ENCODE data around the gene RAB17. TPM values are rescaled to one million over a fixed set of nuclear protein-coding genes. Genes with fewer than 3 reads are reported as not detected.

RAB17 gene
- total RNA-seq, 6 experiments from 2014 or later = 0.13 to 0.36 (median 0.25) TPM; not detected in 2

GRCh38 chr2:237536617-237537016 lies 53.9 kb downstream of the RAB17 start:
- H3K36me3 Mint-ChIP-seq (ENCODE audit: low read depth) = peaks cover 27% of the 10 kb centered on the region
- H3K4me1 Mint-ChIP-seq (ENCODE audit: low read depth) = peaks cover 43% of the 10 kb centered on the region
- H3K27me3 Mint-ChIP-seq (ENCODE audit: insufficient read depth) = peaks cover 6% of the 10 kb centered on the region; the same call in 1 of the 2 replicates
- no peaks in the 10 kb centered on the region for H3K9me3 Mint-ChIP-seq
- H3K4me3 Mint-ChIP-seq = no peak overlapping the region
- no peak overlapping the region for H3K27ac Mint-ChIP-seq
- DNase-seq = no peak
- TF ChIP-seq, protein P1, sequence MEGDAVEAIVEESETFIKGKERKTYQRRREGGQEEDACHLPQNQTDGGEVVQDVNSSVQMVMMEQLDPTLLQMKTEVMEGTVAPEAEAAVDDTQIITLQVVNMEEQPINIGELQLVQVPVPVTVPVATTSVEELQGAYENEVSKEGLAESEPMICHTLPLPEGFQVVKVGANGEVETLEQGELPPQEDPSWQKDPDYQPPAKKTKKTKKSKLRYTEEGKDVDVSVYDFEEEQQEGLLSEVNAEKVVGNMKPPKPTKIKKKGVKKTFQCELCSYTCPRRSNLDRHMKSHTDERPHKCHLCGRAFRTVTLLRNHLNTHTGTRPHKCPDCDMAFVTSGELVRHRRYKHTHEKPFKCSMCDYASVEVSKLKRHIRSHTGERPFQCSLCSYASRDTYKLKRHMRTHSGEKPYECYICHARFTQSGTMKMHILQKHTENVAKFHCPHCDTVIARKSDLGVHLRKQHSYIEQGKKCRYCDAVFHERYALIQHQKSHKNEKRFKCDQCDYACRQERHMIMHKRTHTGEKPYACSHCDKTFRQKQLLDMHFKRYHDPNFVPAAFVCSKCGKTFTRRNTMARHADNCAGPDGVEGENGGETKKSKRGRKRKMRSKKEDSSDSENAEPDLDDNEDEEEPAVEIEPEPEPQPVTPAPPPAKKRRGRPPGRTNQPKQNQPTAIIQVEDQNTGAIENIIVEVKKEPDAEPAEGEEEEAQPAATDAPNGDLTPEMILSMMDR (IDR thresholded peaks at IDR 0.05) = no peak

DNA sequence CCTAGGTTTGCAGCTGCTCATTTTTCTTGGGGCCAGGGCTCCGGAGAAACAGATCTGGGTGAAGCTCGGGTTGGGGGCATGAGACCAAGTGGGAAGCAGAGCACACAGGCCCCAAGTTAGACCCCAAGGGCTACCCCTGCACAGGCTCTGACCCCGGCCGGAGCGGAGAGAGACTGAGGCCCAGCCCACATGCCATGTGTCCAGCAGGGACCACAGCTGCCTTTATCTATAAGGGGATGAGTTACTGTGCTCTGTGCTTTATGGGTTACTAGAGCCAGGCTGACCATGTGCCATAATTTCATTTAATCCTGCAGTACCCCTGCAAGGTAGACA lies 54.5 kb downstream of the RAB17 start:
- peaks cover 38% of the 10 kb centered on the region for H3K4me1 Mint-ChIP-seq (ENCODE audit: low read depth)
- TF ChIP-seq, protein P1 (IDR thresholded peaks at IDR 0.05) = no peak
- DNase-seq = no peak
- H3K4me3 Mint-ChIP-seq = no peak overlapping the region
- no peak overlapping the region for H3K27ac Mint-ChIP-seq
- no peaks in the 10 kb centered on the region for H3K9me3 Mint-ChIP-seq
- H3K27me3 Mint-ChIP-seq (ENCODE audit: insufficient read depth) = 0 out of 2 replicates have a peak, but pooled peaks cover 6% of the 10 kb centered on the region
- peaks cover 25% of the 10 kb centered on the region for H3K36me3 Mint-ChIP-seq (ENCODE audit: low read depth)

DNA sequence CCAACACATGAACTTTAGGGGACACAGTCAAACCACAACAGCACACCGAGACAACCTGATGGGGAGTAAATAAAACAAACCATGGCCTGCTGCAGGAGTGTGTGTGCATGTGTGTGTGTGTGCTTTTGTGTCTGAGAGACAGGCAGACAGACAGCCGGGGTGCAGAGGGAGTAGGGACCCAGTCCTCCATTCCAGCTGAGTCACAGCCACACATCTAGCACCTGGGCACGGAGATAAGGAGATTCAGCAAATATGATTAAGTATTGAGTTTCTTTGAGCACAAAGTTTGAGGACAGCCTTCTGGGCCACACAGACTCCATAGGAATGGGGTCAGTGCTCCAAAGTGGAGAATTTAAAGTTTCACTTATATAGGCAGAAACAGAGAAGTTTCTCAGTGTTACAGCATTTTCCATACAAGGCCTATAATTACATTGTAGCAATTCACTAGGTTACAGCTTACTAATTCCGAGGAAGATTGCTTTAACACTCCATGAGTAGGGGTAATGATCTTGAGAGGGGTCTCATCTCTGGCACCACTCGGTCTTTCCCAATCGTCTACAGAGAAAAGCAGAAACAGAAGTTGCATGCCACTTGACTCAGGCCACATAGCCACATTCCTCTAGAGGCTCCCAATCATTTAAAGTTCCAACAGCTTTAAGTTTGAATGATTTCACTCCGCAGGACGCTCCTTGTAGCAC lies 55.0 kb downstream of the RAB17 start:
- no peak overlapping the region for H3K4me3 Mint-ChIP-seq
- TF ChIP-seq, protein P1 (IDR thresholded peaks at IDR 0.05) = no peak
- H3K9me3 Mint-ChIP-seq = no peaks in the 10 kb centered on the region
- DNase-seq = no peak
- no peak overlapping the region for H3K27ac Mint-ChIP-seq
- H3K27me3 Mint-ChIP-seq (ENCODE audit: insufficient read depth) = 0 out of 2 replicates have a peak, but pooled peaks cover 6% of the 10 kb centered on the region
- peaks cover 33% of the 10 kb centered on the region for H3K4me1 Mint-ChIP-seq (ENCODE audit: low read depth)
- H3K36me3 Mint-ChIP-seq (ENCODE audit: low read depth) = peaks cover 25% of the 10 kb centered on the region

GRCh38 chr2:237534380-237534779 lies 56.2 kb downstream of the RAB17 start:
- Mint-ChIP-seq H3K27me3 (ENCODE audit: insufficient read depth) (no peaks in the 10 kb centered on the region; the same call in 1 of the 2 replicates), H3K36me3 (ENCODE audit: low read depth) (peaks cover 26% of the 10 kb centered on the region), H3K27ac (no peak overlapping the region), H3K4me3 (no peak overlapping the region), H3K9me3 (no peaks in the 10 kb centered on the region), H3K4me1 (ENCODE audit: low read depth) (peaks cover 23% of the 10 kb centered on the region)
- TF ChIP-seq, protein P1 (IDR thresholded peaks at IDR 0.05) = no peak
- DNase-seq = no peak

- no peak overlapping the region for H3K4me3 Mint-ChIP-seq
- H3K27me3 Mint-ChIP-seq (ENCODE audit: insufficient read depth) = no peaks in the 10 kb centered on the region; the same call in 1 of the 2 replicates
- H3K27ac Mint-ChIP-seq = no peak overlapping the region
- peaks cover 23% of the 10 kb centered on the region for H3K4me1 Mint-ChIP-seq (ENCODE audit: low read depth)
- no peak for DNase-seq
- TF ChIP-seq, protein P1 (IDR thresholded peaks at IDR 0.05) = no peak
- peaks cover 30% of the 10 kb centered on the region for H3K36me3 Mint-ChIP-seq (ENCODE audit: low read depth)
- H3K9me3 Mint-ChIP-seq = no peaks in the 10 kb centered on the region
Observed at GRCh38 chr2:237533668-237534161, 56.8 kb downstream of the RAB17 start.
